ENCODE results near the gene SMIM35.

The SMIM35 gene

GRCh38 chr11:117986981-117987574, 99.7 kb downstream of the SMIM35 start:
- Histone ChIP-seq H2AFZ (ENCODE audit: low read depth, low read length) (no peak overlapping the region), H3K27me3 (ENCODE audit: low read depth, low read length) (no peaks in the 10 kb centered on the region)

GRCh38 chr11:117985953-117986887, 100.5 kb downstream of the SMIM35 start, which contains the start of gene IL10RA:
IL10RA (plus strand) TSS chr11:117986394; CDS start chr11:117986468, 74 bp downstream.
- peak; percentile 6; the same call in 1 of the 2 replicates for TF ChIP-seq CTCF (IDR thresholded peaks at IDR 0.05; ENCODE audit: low read depth, low read length)
- TF ChIP-seq EZH2phosphoT487 (IDR thresholded peaks at IDR 0.05; ENCODE audit: low read depth) = no peak
- no peaks in the 10 kb centered on the region for H3K9me3 ChIP-seq (ENCODE audit: insufficient read depth, low read length)
- H3K27ac ChIP-seq (ENCODE audit: low read length) = peak within 1 kb of the TSS; percentile 93
- peak within 1 kb of the TSS; percentile 99 for H3K4me2 ChIP-seq (ENCODE audit: low read length)
- H2AFZ ChIP-seq (ENCODE audit: low read depth, low read length) = no peak within 1 kb of the TSS
- H3K9ac ChIP-seq (ENCODE audit: low read length) = peak within 1 kb of the TSS; percentile 99
- H3K27me3 ChIP-seq (ENCODE audit: low read depth, low read length) = no peaks in the 10 kb centered on the region
- peaks cover 80% of the 10 kb centered on the region for H3K36me3 ChIP-seq (replicated peaks; ENCODE audit: low read depth, low read length)
- peaks cover 56% of the 10 kb centered on the region for H3K4me1 ChIP-seq (ENCODE audit: low read length)
- H3K79me2 ChIP-seq (ENCODE audit: low read length) = peaks cover 78% of the 10 kb centered on the region
- H3K4me3 ChIP-seq (ENCODE audit: low read length) = peak within 1 kb of the TSS; percentile 88
- peaks cover 36% of the 10 kb centered on the region for H4K20me1 ChIP-seq (ENCODE audit: insufficient read depth, low read length)

More at GRCh38 chr11:117986981-117987574, 99.7 kb downstream of the SMIM35 start:
- no peak for TF ChIP-seq CTCF (IDR thresholded peaks at IDR 0.05; ENCODE audit: low read depth, low read length)
- no peak for TF ChIP-seq EZH2phosphoT487 (IDR thresholded peaks at IDR 0.05; ENCODE audit: low read depth)
- peaks cover 87% of the 10 kb centered on the region for H3K79me2 ChIP-seq (ENCODE audit: low read length)
- H4K20me1 ChIP-seq (ENCODE audit: insufficient read depth, low read length) = peaks cover 44% of the 10 kb centered on the region
- H3K9ac ChIP-seq (ENCODE audit: low read length) = peak overlapping the region; percentile 99
- peaks cover 59% of the 10 kb centered on the region for H3K4me1 ChIP-seq (ENCODE audit: low read length)
- H3K36me3 ChIP-seq (replicated peaks; ENCODE audit: low read depth, low read length) = peaks cover 81% of the 10 kb centered on the region
- H3K27ac ChIP-seq (ENCODE audit: low read length) = peak overlapping the region; percentile 93
- no peaks in the 10 kb centered on the region for H3K9me3 ChIP-seq (ENCODE audit: insufficient read depth, low read length)
- H3K4me3 ChIP-seq (ENCODE audit: low read length) = peak overlapping the region; percentile 88
- H3K4me2 ChIP-seq (ENCODE audit: low read length) = peak overlapping the region; percentile 99

DNA sequence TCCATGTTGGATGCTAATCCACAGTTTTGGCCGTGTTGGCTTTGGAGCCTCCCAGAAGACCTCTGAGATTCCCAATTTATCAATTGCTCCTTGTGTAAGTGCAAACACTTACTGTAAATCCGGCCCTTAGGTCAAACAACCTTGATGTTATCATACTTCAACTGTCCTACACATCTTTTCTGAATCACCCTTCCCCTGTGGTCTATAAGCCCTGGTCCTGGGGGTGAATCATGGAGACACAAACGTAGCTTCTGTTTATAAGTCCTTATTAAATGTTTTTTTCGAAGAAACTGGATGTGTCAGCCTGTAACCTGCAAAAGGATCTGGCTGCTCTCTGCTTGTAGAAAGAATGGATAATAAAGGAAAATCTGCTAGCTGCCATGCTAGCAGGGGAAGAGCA, 102.3 kb downstream of the SMIM35 start:
- TF ChIP-seq EZH2phosphoT487 (IDR thresholded peaks at IDR 0.05; ENCODE audit: low read depth) = no peak
- TF ChIP-seq CTCF (IDR thresholded peaks at IDR 0.05; ENCODE audit: low read depth, low read length) = no peak
- H3K79me2 ChIP-seq (ENCODE audit: low read length) = peaks cover 64% of the 10 kb centered on the region
- H3K27me3 ChIP-seq (ENCODE audit: low read depth, low read length) = no peaks in the 10 kb centered on the region
- peak overlapping the region; percentile 93 for H3K27ac ChIP-seq (ENCODE audit: low read length)
- no peak overlapping the region for H2AFZ ChIP-seq (ENCODE audit: low read depth, low read length)
- peaks cover 70% of the 10 kb centered on the region for H3K36me3 ChIP-seq (replicated peaks; ENCODE audit: low read depth, low read length)
- H3K4me2 ChIP-seq (ENCODE audit: low read length) = peak overlapping the region; percentile 99
- peaks cover 20% of the 10 kb centered on the region for H4K20me1 ChIP-seq (ENCODE audit: insufficient read depth, low read length)
- peak overlapping the region; percentile 99 for H3K9ac ChIP-seq (ENCODE audit: low read length)
- H3K4me1 ChIP-seq (ENCODE audit: low read length) = peaks cover 54% of the 10 kb centered on the region
- H3K4me3 ChIP-seq (ENCODE audit: low read length) = peak overlapping the region; percentile 88
- H3K9me3 ChIP-seq (ENCODE audit: insufficient read depth, low read length) = no peaks in the 10 kb centered on the region

GRCh38 chr11:117983163-117983475, 103.6 kb downstream of the SMIM35 start:
- no peaks in the 10 kb centered on the region for H3K27me3 ChIP-seq (ENCODE audit: low read depth, low read length)
- peaks cover 50% of the 10 kb centered on the region for H3K79me2 ChIP-seq (ENCODE audit: low read length)

More at GRCh38 chr11:117983163-117983475, 103.6 kb downstream of the SMIM35 start:
- no peak for TF ChIP-seq EZH2phosphoT487 (IDR thresholded peaks at IDR 0.05; ENCODE audit: low read depth)
- no peak overlapping the region for H3K4me3 ChIP-seq (ENCODE audit: low read length)
- no peak overlapping the region for H2AFZ ChIP-seq (ENCODE audit: low read depth, low read length)
- peaks cover 53% of the 10 kb centered on the region for H3K4me1 ChIP-seq (ENCODE audit: low read length)
- H3K4me2 ChIP-seq (ENCODE audit: low read length) = no peak overlapping the region
- H3K36me3 ChIP-seq (replicated peaks; ENCODE audit: low read depth, low read length) = peaks cover 56% of the 10 kb centered on the region
- no peaks in the 10 kb centered on the region for H3K9me3 ChIP-seq (ENCODE audit: insufficient read depth, low read length)
- H4K20me1 ChIP-seq (ENCODE audit: insufficient read depth, low read length) = peaks cover 8% of the 10 kb centered on the region; the same call in 1 of the 2 replicates
- H3K9ac ChIP-seq (ENCODE audit: low read length) = no peak overlapping the region
- 0 out of 2 replicates have a peak overlapping the region, but pooled peaks have one; percentile 0 for H3K27ac ChIP-seq (ENCODE audit: low read length)
